Tibial nerve (tissue), 4 donors: ENCODE data around the gene DDX55. TPM values are rescaled to one million over a fixed set of nuclear protein-coding genes. Genes with fewer than 3 reads are reported as not detected.
"Not testable (repeated sequence)": the region's sequence is repeated elsewhere in the genome, so short reads cannot be mapped to it uniquely, and the experiment has no call there.

ENCODE experiments used
- DNase-seq, 2 donors: peaks; one replicate each; pipeline ENCODE4 v3.0.0-alpha.2; 2019; ENCODE audit warnings: low spot score in 2 of 2
- H3K27ac ChIP-seq, 4 donors: fragments of 200-600 bp; sonication (generic) in 3 of 4; one replicate each; pipeline ENCODE4 v1.5.1; 2017 to 2019; ENCODE audit warnings: mild to moderate bottlenecking in 1 of 4
- H3K27me3 ChIP-seq, 2 donors: fragments of 200-600 bp; sonication (generic) in 1 of 2; one replicate each; pipeline versions ENCODE4 v1.5.1 to v1.6.0; 2017 to 2019
- H3K36me3 ChIP-seq, 3 donors: fragments of 200-600 bp; sonication (generic); one replicate each; pipeline ENCODE4 v1.5.1; 2018 to 2019
- H3K4me1 ChIP-seq, 4 donors: fragments of 200-600 bp; sonication (generic) in 3 of 4; one replicate each; pipeline ENCODE4 v1.5.1; 2017 to 2019
- H3K4me3 ChIP-seq, 4 donors: fragments of 200-600 bp; sonication (generic) in 3 of 4; one replicate each; pipeline ENCODE4 v1.5.1; 2017 to 2019; ENCODE audit warnings: mild to moderate bottlenecking in 1 of 4, moderate library complexity in 1 of 4
- H3K9me3 ChIP-seq, 4 donors: fragments of 200-600 bp; sonication (generic) in 3 of 4; one replicate each; pipeline ENCODE4 v1.5.1; 2017 to 2019
- CTCF ChIP-seq, 5 experiments: fragments of 200-600 bp in 3 of 5; fragments of 450-650 bp in 2 of 5; sonication (generic) in 3 of 5; IDR thresholded peaks; one replicate each; pipeline ENCODE4 v1.5.1; 2016 to 2019; ENCODE audit warnings: antibody characterized with exemption in 5 of 5, mild to moderate bottlenecking in 3 of 5, moderate library complexity in 2 of 5
- EP300 ChIP-seq, 2 donors: sonication (generic); formaldehyde crosslinking; IDR thresholded peaks; one replicate each; pipeline ENCODE4 v1.6.1; 2017; ENCODE audit warnings: antibody characterized with exemption in 2 of 2, mild to moderate bottlenecking in 1 of 2
- POLR2A ChIP-seq, 2 donors: fragments of 450-650 bp; IDR thresholded peaks; one replicate each; pipeline ENCODE4 v1.6.1; 2017; ENCODE audit warnings: antibody characterized with exemption in 2 of 2, mild to moderate bottlenecking in 2 of 2, moderate library complexity in 2 of 2
- WGBS, 2 donors: methylation state at CpG; one replicate each; pipeline ENCODE4 v1.1.5; 2018; 5-methylcytosine and 5-hydroxymethylcytosine counted together
- total RNA-seq, 4 donors: library from RNA; depleted of rRNA; stranded (reverse); fragments of >200 nt; gene quantifications; one replicate each; pipeline ENCODE4 v1.1.0, GENCODE V29; 2016

The DDX55 gene
- total RNA-seq, 4 donors from 2014 or later: 16.8 to 53.1 (median 29.3) TPM

- no peak overlapping the region for H3K4me3 ChIP-seq
- no peaks in the 10 kb centered on the region for H3K4me1 ChIP-seq
- no peaks in the 10 kb centered on the region for H3K9me3 ChIP-seq
- no peaks in the 10 kb centered on the region for H3K27me3 ChIP-seq
- peaks cover 0 to 5% (median 4%) of the 10 kb centered on the region in 3 donors for H3K36me3 ChIP-seq
- WGBS, 2 donors: 43 to 51% methylated on average over 2 of the region's 2 CpGs
- no peak for TF ChIP-seq POLR2A (IDR thresholded peaks at IDR 0.05)
- no peak for TF ChIP-seq CTCF (IDR thresholded peaks at IDR 0.05)
- no peak for TF ChIP-seq EP300 (IDR thresholded peaks at IDR 0.05)
- DNase-seq: no peak
- no peak overlapping the region for H3K27ac ChIP-seq
Measured at GRCh38 chr12:123572391-123572790, 29.5 kb upstream of the DDX55 start.

- Histone ChIP-seq H3K27ac (no peak overlapping the region), H3K4me3 (no peak overlapping the region), H3K9me3 (no peaks in the 10 kb centered on the region), H3K27me3 (no peaks in the 10 kb centered on the region), H3K4me1 (no peaks in the 10 kb centered on the region), H3K36me3 (peaks cover 0 to 5% (median 4%) of the 10 kb centered on the region in 3 donors)
- TF ChIP-seq EP300 (IDR thresholded peaks at IDR 0.05): no peak
- TF ChIP-seq POLR2A (IDR thresholded peaks at IDR 0.05): no peak
- TF ChIP-seq CTCF (IDR thresholded peaks at IDR 0.05): no peak
- no peak for DNase-seq
- WGBS, 2 donors: 50 to 60% methylated on average over 4 of the region's 4 CpGs
Measured at GRCh38 chr12:123573870-123574269, 28.0 kb upstream of the DDX55 start.

GRCh38 chr12:123576611-123577010 lies 25.3 kb upstream of the DDX55 start:
- WGBS, 2 donors: 84 to 91% methylated on average over 1 of the region's 1 CpG
- H3K4me3 ChIP-seq: no peak overlapping the region
- H3K9me3 ChIP-seq: no peaks in the 10 kb centered on the region
- TF ChIP-seq CTCF (IDR thresholded peaks at IDR 0.05): no peak
- no peak for TF ChIP-seq EP300 (IDR thresholded peaks at IDR 0.05)
- no peak for TF ChIP-seq POLR2A (IDR thresholded peaks at IDR 0.05)
- no peak overlapping the region for H3K27ac ChIP-seq
- no peaks in the 10 kb centered on the region for H3K4me1 ChIP-seq
- no peaks in the 10 kb centered on the region for H3K27me3 ChIP-seq
- DNase-seq: no peak
- H3K36me3 ChIP-seq: peaks cover 0 to 5% (median 4%) of the 10 kb centered on the region in 3 donors

- peaks cover 0 to 5% (median 4%) of the 10 kb centered on the region in 3 donors for H3K36me3 ChIP-seq
- H3K4me3 ChIP-seq: no peak overlapping the region
- TF ChIP-seq CTCF (IDR thresholded peaks at IDR 0.05) (no peak), EP300 (IDR thresholded peaks at IDR 0.05) (no peak), POLR2A (IDR thresholded peaks at IDR 0.05) (no peak)
- no peak for DNase-seq
- H3K9me3 ChIP-seq: no peaks in the 10 kb centered on the region
- H3K27ac ChIP-seq: no peak overlapping the region
- peaks cover 0 to 16% (median 11%) of the 10 kb centered on the region in 4 donors for H3K4me1 ChIP-seq
- no peaks in the 10 kb centered on the region for H3K27me3 ChIP-seq
- 93 to 94% methylated on average over 3 of the region's 3 CpGs for WGBS, 2 donors
Measured at GRCh38 chr12:123578243-123578642, 23.7 kb upstream of the DDX55 start.

GRCh38 chr12:123578829-123579228 lies 23.1 kb upstream of the DDX55 start:
- not testable (repeated sequence) for DNase-seq, H3K27me3 ChIP-seq, H3K4me3 ChIP-seq, H3K27ac ChIP-seq, H3K9me3 ChIP-seq, H3K36me3 ChIP-seq
- 96 to 98% methylated on average over 4 of the region's 4 CpGs for WGBS, 2 donors
- peaks cover 0 to 18% (median 12%) of the 10 kb centered on the region in 4 donors for H3K4me1 ChIP-seq

GRCh38 chr12:123580772-123581171 lies 21.1 kb upstream of the DDX55 start:
- WGBS, 2 donors: 91 to 92% methylated on average over 4 of the region's 4 CpGs
- H3K36me3 ChIP-seq: peaks cover 0 to 5% (median 4%) of the 10 kb centered on the region in 3 donors
- TF ChIP-seq POLR2A (IDR thresholded peaks at IDR 0.05): no peak
- no peak for TF ChIP-seq CTCF (IDR thresholded peaks at IDR 0.05)
- TF ChIP-seq EP300 (IDR thresholded peaks at IDR 0.05): no peak
- peaks cover 3 to 26% (median 21%) of the 10 kb centered on the region in 4 donors for H3K4me1 ChIP-seq
- no peaks in the 10 kb centered on the region for H3K27me3 ChIP-seq
- DNase-seq: no peak
- no peak overlapping the region for H3K27ac ChIP-seq
- H3K4me3 ChIP-seq: no peak overlapping the region
- H3K9me3 ChIP-seq: no peaks in the 10 kb centered on the region
